Fibroblast of villous mesenchyme (primary cell): Measurements from ENCODE around the gene GPR39. TPM values are rescaled to one million over a fixed set of nuclear protein-coding genes. Genes with fewer than 3 reads are reported as not detected.

Experiments
- DNase-seq: peaks from one replicate; pipeline ENCODE4 v3.0.0-alpha.2; 2010; ENCODE audit warnings: low read depth
- H3K4me3 ChIP-seq: 2 replicates; pipeline ENCODE4 v1.5.1; 2011; ENCODE audit warnings: low read depth, mild to moderate bottlenecking, low read length
- CTCF ChIP-seq: IDR thresholded peaks from 2 replicates; pipeline ENCODE4 v1.5.1; 2012; ENCODE audit warnings: low read depth, mild to moderate bottlenecking, low read length; ENCODE audit not compliant: insufficient read depth
- total RNA-seq: library from RNA; depleted of rRNA; stranded (reverse); fragments of >200 nt; gene quantifications from 2 replicates; pipeline ENCODE4 v1.2.3, GENCODE V29; 2012

The GPR39 gene
- total RNA-seq, 1 donor: 5.6 TPM

- TF ChIP-seq CTCF: no peak
- H3K4me3 ChIP-seq: no peak overlapping the region
- DNase-seq: no peak
These were observed 80.0 kb downstream of the GPR39 start for GRCh38 chr2:132496555-132496954.

- no peak for TF ChIP-seq CTCF
- DNase-seq: no peak
- no peak overlapping the region for H3K4me3 ChIP-seq
These were observed 81.0 kb downstream of the GPR39 start for GRCh38 chr2:132497591-132497990.

- H3K4me3 ChIP-seq: no peak overlapping the region
- no peak for TF ChIP-seq CTCF
- peak; percentile 4 for DNase-seq
These were observed 87.1 kb downstream of the GPR39 start for GRCh38 chr2:132503701-132504100.

GRCh38 chr2:132515010-132515409, 98.4 kb downstream of the GPR39 start:
- no peak for TF ChIP-seq CTCF
- H3K4me3 ChIP-seq: no peak overlapping the region
- no peak for DNase-seq

- TF ChIP-seq CTCF: no peak
- DNase-seq: no peak
- H3K4me3 ChIP-seq: no peak overlapping the region
These were observed 100.8 kb downstream of the GPR39 start for GRCh38 chr2:132517386-132517785.

GRCh38 chr2:132518302-132518701, 101.7 kb downstream of the GPR39 start:
- TF ChIP-seq CTCF: no peak
- no peak for DNase-seq
- no peak overlapping the region for H3K4me3 ChIP-seq

- no peak for TF ChIP-seq CTCF
- H3K4me3 ChIP-seq: no peak overlapping the region
- no peak for DNase-seq
These were observed 103.0 kb downstream of the GPR39 start for GRCh38 chr2:132519566-132519965.
